ENCODE results near the gene NACC1.

Gene NACC1

GRCh38 chr19:13121551-13122274 is 3.6 kb downstream of the NACC1 start:
- no peak for DNase-seq

- DNase-seq, result no peak
These were observed 4.3 kb downstream of the NACC1 start for GRCh38 chr19:13122275-13122878.

- DNase-seq, result no peak
These were observed 5.2 kb downstream of the NACC1 start for GRCh38 chr19:13122980-13123957.

- no peak for DNase-seq
These were observed 9.0 kb downstream of the NACC1 start for GRCh38 chr19:13127051-13127450.

- no peak for DNase-seq
These were observed 9.9 kb downstream of the NACC1 start for GRCh38 chr19:13127811-13128575.

GRCh38 chr19:13128583-13128982 is 10.5 kb downstream of the NACC1 start:
- no peak for DNase-seq

GRCh38 chr19:13129384-13129783 is 11.3 kb downstream of the NACC1 start:
- no peak for DNase-seq

- DNase-seq, result no peak
These were observed 12.9 kb downstream of the NACC1 start for GRCh38 chr19:13130886-13131490.

- DNase-seq, result peak; percentile 30
These were observed 14.6 kb downstream of the NACC1 start for GRCh38 chr19:13132471-13133180.

- no peak for DNase-seq
These were observed 15.3 kb downstream of the NACC1 start for GRCh38 chr19:13133241-13133870.

GRCh38 chr19:13134626-13135025 is 16.6 kb downstream of the NACC1 start:
- DNase-seq, result no peak

GRCh38 chr19:13135068-13136062 is 17.3 kb downstream of the NACC1 start:
- no peak for DNase-seq

- DNase-seq, result no peak
These were observed 19.3 kb downstream of the NACC1 start for GRCh38 chr19:13137290-13137794.

GRCh38 chr19:13138171-13138915 is 20.3 kb downstream of the NACC1 start:
- DNase-seq, result no peak

- DNase-seq, result no peak
These were observed 20.8 kb downstream of the NACC1 start for GRCh38 chr19:13138916-13139198.

GRCh38 chr19:13139633-13140311 is 21.7 kb downstream of the NACC1 start:
- no peak for DNase-seq

GRCh38 chr19:13146763-13147563 is 28.9 kb downstream of the NACC1 start:
- DNase-seq, result no peak

All from activated naive CD4-positive, alpha-beta T cell treated with anti-CD3 and anti-CD28 coated beads, Interleukin-2, amount 50 U/mL, for 16 hours (primary cell).